Right ventricle myocardium inferior (tissue), 1 donor: ENCODE data around the gene C9orf78. TPM values are rescaled to one million over a fixed set of nuclear protein-coding genes. Genes with fewer than 3 reads are reported as not detected.
"Not testable (repeated sequence)": the region's sequence is repeated elsewhere in the genome, so short reads cannot be mapped to it uniquely, and the experiment has no call there.

Experiments used
- ATAC-seq: fragments of 200-7000 bp; cut with Tn5 transposase; one replicate; pipeline ENCODE4 v1.9.1; 2020; ENCODE audit warnings: mild to moderate bottlenecking, moderate library complexity
- DNase-seq: peaks from one replicate; pipeline ENCODE4 v3.0.0; 2021; ENCODE audit errors: missing footprints
- intact Hi-C: fragments of 100-400 bp; cut with DNase I; formaldehyde crosslinking; loops from one replicate; pipeline ENCODE4 v1.11.0; 2022
- total RNA-seq: library from RNA; stranded (reverse); fragmentation: NEBNext Ultra II Directional; extraction: Animal tissue kit (Norgen Biotek cat#: 25700); gene quantifications from one replicate; pipeline ENCODE4 v1.2.1, GENCODE V29; 2021
- donor health status: DM: no; HTN: yes; CAD: no; lungs with severe emphysema.

Gene C9orf78
- total RNA-seq, 1 donor from 2014 or later = 32.0 TPM

DNA sequence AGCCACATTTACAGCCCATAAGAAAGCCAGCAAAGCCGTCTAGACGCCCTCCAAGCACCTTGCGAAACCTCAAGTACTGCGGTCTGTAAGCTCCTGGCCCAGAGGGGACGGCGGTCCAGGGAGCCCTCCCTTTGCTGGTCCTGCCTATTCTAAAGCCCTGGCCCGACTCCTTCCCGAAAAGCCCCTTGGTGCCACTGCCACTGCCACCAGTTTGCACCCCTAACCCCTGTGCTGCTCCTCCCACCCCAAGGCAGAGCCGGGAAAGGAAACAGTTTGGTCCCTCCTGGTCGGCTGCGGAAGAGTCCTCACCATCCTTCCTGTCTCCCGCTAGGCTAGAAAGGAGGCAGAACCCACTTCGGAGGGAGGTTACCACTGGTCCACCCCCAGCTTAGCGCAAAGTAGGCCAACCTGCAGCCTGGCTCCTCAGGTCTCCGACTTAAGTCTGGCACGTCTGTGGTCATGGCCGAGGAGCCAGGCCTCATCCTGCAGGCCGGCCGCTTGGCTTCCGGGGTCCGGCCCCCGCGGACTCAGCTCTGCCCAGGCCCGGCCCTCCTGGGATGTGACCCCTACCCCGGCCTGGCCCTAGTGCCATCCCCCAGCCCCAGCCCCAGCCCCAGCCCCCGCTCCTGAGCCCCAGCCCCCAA, 12.1 kb downstream of the C9orf78 start:
- intact Hi-C loops = no loop called here
- DNase-seq (no peak), ATAC-seq (peak; percentile 8)

- intact Hi-C loops = no loop called here
- DNase-seq = no peak
- ATAC-seq = no peak
Measured at GRCh38 chr9:129816501-129817435, 18.3 kb downstream of the C9orf78 start.

- intact Hi-C loops = no loop called here
- ATAC-seq (no peak), DNase-seq (no peak)
Measured at GRCh38 chr9:129815278-129815677, 19.8 kb downstream of the C9orf78 start.

DNA sequence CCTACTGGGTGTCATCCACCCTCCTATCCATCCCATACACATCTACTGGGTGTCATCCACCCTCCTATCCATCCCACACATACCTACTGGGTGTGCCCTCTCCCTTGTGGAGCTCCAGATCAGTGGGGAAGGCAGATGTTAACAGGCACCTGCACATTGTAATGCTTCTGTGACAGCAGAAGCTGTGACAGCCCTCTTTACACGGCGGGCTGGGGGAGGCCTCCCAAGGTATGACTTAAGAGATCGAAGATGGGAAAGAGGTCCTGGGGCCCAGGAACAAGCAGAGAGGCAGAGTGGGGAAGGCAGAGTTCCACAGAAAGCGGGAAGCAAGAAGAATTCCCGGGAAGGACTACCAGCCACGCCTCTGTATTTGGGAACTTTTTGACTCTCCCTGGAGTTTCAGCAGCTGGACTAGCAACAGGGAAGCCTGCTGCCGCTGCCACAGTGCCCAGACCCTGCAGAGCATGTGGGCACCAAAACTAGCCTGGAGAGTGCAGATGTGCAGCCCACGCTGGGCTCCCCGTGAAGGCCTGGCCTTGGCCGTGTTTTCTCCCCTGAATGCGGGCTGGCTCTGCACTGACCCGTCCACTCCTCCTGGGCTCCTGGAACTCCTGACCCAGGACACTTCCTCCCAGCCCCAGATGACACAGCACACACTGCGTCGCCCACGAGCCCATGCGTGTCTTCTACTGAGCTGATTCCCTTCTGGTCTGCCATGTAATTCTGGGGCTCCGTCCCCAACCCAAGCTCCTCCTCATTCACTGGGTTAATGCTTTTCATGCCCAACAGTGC, 20.4 kb downstream of the C9orf78 start:
- no peak for ATAC-seq
- DNase-seq = no peak
- intact Hi-C loops = no loop called here

- DNase-seq (no peak), ATAC-seq (no peak)
- intact Hi-C loops = no loop called here
Measured at GRCh38 chr9:129813661-129814060, 21.4 kb downstream of the C9orf78 start.

GRCh38 chr9:129812385-129812784, 22.7 kb downstream of the C9orf78 start:
- ATAC-seq = no peak
- intact Hi-C loops = no loop called here
- no peak for DNase-seq

- ATAC-seq = no peak
- DNase-seq = no peak
- intact Hi-C loops = no loop called here
Measured at GRCh38 chr9:129811967-129812363, 23.1 kb downstream of the C9orf78 start.

DNA sequence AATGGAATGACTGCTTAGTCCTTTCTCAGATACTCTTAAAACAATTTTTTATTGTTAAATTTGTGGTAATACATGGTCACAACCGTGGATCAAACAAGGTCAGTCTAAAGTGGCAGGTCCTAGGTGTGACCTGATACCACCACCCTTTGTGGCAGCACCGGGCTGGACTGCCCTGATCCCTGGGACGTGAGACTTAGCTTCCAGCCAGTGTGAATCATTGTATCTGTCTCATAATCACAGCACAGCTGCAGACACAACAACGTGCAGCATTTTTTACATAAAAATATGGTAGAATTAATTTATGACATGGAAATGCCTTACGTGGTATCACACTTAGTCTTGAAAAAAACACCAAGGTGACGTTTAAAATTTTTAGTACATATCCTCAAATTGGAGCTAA, 24.3 kb downstream of the C9orf78 start:
- intact Hi-C loops = no loop called here
- DNase-seq = no peak
- ATAC-seq = no peak

DNA sequence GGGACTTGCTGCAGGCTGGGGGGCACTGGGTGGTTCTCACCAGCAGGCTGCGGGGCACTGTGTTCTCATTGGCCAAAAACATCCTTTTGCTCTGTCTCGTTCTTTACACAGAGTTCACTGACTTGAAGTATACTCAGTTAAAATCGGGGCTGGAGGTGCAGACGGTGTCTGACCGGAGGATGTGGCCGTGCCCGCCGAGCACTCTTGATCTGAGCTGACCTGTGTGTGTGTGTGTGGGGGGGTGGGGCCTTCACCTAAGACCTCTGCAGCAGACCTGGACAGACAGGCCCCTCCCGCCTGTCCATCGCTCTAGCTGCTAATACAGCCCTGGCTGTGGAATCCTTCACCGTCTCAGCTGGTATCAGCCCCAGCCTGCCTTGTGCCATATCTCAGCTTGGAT, 25.0 kb downstream of the C9orf78 start:
- DNase-seq = no peak
- intact Hi-C loops = no loop called here
- no peak for ATAC-seq

DNA sequence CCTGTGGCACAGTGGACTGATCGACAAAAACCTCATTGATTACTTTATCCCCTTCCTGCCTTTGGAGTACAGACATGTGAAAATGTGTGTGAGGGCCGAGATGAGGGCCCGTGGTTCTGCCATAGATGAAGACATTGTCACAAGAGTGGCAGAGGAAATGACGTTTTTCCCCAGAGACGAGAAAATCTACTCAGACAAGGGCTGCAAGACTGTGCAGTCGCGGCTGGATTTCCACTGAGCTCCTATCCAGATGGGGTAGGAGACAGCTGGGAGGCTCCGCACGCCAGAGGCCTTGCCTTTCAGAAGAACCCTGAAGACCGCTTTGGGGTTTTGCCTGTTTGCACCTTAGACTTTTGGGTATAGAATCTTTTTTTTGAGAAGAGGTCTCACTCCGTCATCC, 25.7 kb downstream of the C9orf78 start:
- no peak for DNase-seq
- no peak for ATAC-seq
- intact Hi-C loops = no loop called here

DNA sequence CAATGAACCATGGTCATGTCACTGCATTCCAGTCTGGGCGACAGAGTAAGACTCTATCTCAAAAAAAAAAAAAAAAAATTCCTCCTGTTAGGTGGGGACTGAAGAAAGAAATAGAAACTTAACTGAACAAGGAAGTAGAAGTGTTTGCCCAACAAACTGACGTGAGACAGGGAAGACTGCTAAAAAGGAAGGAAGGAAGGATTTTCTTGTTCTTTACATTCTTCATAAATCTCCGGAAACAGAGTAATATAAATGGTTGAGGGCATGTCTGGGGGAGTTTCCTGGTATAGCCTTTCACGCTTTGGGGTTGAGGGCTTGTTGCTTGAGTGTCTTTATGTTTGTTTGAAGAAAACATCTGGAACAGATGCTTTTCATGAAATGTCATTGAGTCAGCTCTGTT, 29.0 kb downstream of the C9orf78 start:
- no peak for ATAC-seq
- intact Hi-C loops = no loop called here
- no peak for DNase-seq

GRCh38 chr9:129803676-129804060, 31.4 kb downstream of the C9orf78 start:
- intact Hi-C loops = no loop called here
- DNase-seq = no peak
- ATAC-seq = no peak

DNA sequence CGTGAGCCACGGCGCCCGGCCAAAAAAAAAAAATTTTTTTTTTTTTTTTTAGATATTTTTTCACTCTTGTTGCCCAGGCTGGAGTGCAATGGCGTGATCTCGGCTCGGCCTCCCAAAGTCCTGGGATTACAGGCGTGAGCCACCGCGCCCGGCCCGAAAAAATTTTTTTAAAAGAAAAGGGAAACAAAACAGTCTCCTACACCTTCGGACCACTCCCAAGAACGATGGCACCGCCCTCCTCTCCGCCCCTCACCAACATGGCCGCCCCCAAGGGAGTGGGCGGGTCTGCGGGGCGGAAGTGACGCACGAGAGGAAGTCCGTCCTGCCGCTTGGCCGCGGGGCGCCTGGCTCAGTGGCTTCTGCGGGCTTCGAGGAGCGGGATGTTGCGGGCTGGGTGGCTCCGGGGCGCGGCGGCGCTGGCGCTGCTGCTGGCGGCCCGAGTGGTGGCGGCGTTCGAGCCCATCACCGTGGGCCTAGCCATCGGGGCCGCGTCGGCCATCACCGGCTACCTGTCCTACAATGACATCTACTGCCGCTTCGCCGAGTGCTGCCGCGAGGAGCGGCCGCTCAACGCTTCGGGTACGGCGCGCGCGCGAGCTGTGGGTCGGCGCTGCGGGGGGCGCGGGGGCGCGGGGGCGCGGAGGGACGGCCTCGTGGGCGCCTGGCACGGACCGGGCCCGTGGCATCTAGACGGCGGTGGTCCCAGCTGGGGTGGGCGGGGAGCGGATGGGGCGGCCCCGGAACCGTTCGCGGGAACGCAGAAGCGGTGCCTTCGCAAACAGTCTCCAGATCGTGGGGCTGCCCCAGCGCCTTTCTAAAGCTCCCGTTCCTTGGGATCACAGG, 32.0 kb downstream of the C9orf78 start, which contains the start of gene TOR1B:
Gene TOR1B, plus strand, starts transcription at position 352 of the 843 bp plus-strand sequence. Its CDS starts 29 bp downstream, at position 381.
- intact Hi-C loops = no loop called here
- ATAC-seq (peak; percentile 99), DNase-seq (peak; percentile 97)

- intact Hi-C loops = no loop called here
- no peak for DNase-seq
- ATAC-seq = no peak
Measured at GRCh38 chr9:129801504-129801903, 33.6 kb downstream of the C9orf78 start.

- ATAC-seq = no peak
- intact Hi-C loops = no loop called here
Measured at GRCh38 chr9:129798973-129799372, 36.1 kb downstream of the C9orf78 start.

GRCh38 chr9:129796029-129796428, 39.0 kb downstream of the C9orf78 start:
- intact Hi-C loops, ATAC-seq: not testable (repeated sequence)

More at GRCh38 chr9:129798973-129799372, 36.1 kb downstream of the C9orf78 start:
- no peak for DNase-seq

GRCh38 chr9:129794549-129794948, 40.5 kb downstream of the C9orf78 start:
- ATAC-seq = no peak
- no peak for DNase-seq
- intact Hi-C loops = no loop called here

More at GRCh38 chr9:129796029-129796428, 39.0 kb downstream of the C9orf78 start:
- DNase-seq = not testable (repeated sequence)

GRCh38 chr9:129786481-129786880, 48.6 kb downstream of the C9orf78 start:
- no peak for DNase-seq
- intact Hi-C loops = no loop called here
- ATAC-seq = no peak
